Left renal cortex interstitium (tissue), 4 donors: Measurements from ENCODE around the gene IKZF1. TPM values are rescaled to one million over a fixed set of nuclear protein-coding genes. Genes with fewer than 3 reads are reported as not detected.

Experiments
- DNase-seq, 4 donors: peaks; one replicate each; pipeline ENCODE4 v3.0.0-alpha.2; 2013; ENCODE audit warnings: low read depth in 4 of 4, low spot score in 2 of 4, missing footprints in 1 of 4
- polyA plus RNA-seq, 4 donors: library from polyadenylated mRNA; unstranded; fragments of 120-200 nt; gene quantifications; one replicate each; pipeline ENCODE4 v1.2.1, GENCODE V29; 2013; ENCODE audit not compliant: insufficient read length in 4 of 4

Gene IKZF1
- polyA plus RNA-seq, 4 donors = 1.3 to 2.5 (median 1.5) TPM

DNA sequence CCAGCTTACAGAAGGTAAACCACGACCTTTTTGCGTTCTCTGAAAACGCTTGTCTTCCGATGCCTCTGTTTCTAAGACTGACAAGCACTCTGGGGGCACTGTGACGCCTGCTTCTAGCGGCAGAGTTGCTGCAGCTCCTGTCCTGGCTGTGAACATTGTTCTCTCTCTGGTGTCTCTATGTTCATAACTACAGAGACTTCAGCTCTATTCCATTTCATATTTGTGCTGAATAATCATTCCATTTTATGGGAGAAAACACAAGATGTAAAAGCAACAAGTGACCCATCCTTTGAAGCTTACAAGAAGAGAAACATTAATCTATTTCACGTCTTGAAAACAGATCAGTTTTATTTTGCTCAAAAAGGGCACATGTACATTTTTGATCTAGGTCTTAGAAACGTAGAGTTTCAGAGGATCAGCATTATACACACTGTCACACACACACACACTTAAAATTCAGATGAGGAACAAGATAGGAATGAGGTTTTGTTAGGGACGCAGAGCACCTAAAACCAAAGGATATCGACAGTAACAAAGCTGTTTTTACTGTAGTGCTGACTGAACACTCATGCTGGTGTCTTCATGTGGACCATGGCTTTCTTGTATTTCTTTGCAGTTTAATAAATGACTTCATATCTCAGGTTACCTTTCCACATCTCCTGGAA, 3.0 kb downstream of the IKZF1 start:
- DNase-seq = no peak

DNA sequence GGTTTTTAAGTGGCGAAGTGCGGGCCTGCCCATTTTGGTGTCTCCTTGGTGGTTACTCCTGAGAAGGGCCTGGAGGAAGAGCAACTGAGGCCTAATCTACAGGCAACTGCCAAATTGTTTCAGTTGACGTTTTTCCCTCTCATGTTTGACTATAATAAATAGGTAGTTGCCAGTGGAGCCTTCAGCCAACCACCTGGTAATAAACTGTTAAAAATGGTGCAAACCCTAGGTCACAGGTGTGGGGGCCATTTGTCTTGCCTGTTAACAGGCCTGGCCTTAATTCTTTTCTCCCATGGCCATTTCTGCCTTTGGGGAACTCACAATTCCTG, 3.7 kb downstream of the IKZF1 start:
- no peak for DNase-seq

DNA sequence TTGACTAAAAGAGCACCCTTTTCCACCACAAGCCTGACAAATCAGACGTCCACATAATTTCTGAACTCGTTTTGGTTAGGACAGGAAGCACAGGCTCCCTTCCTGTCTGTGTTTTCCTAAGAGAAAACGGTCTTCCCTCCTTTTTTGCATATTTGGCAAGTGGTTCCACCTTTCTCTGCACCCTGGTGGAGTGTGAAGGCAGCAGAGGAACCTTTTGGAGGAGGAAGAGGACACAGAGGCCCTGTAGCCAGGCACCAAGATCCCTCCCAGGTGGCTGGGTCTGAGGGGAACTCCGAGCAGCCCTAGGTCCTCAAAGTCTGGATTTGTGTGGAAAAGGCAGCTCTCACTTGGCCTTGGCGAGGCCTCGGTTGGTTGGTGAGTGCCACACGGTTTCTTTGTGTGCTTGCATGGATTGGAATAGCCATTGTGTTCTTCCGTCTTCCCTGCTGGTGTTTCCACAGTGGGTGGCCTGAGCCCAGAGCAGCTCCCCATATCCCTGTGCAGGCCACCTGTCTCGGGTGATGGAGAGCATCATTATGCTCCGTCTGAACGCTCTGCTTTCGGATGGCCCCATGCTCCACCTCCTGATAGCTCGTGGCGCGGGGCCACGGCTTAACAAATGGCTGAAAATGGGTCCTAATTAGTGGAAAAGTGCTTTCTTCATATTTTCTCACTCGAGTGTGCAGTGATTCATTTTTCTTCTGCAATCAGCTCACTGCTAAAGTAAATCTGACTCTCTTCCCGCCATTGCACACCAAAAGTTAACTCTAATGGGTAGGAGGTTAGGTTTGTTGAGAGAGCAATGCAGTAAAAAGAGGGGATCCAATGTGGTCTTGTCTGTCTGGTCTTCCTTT, 4.2 kb downstream of the IKZF1 start:
- DNase-seq = no peak

DNA sequence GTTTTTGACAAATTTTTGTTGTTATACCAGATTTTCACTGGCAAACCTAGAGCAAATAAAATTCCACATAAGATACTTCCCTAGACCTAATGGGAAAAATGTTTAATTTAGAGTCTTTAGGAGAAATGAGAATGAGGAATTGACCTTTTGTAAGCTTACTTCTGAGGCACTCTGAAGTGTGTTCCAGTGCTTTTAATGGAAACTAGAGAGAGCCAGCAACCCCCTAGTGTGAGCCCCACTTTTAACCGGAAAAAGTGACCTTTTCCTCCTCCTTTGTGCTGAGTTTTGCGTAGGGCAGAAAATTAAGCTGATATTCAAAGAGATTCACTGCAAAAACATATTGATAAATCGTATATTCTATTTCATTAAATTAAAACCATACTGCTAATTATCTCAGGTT, 5.2 kb downstream of the IKZF1 start:
- no peak for DNase-seq

DNA sequence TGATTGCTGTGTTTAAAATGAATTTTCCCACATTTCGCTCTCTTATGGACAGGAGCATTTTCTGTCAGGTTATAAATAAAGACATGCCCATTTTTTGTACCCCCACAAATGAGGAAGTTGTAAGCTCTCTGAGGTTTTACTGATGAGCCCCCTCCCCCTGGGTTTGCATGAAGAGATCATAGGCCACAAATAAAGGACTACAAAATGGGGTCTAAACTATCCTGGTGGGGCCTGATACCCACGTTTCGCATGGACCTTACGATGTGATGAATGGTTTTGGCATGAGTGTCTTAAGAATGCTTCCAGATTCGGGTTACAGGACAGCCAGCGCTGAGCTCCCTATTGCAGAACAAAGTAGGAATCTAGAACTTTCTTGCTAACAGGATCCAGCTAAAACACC, 5.8 kb downstream of the IKZF1 start:
- no peak for DNase-seq

DNA sequence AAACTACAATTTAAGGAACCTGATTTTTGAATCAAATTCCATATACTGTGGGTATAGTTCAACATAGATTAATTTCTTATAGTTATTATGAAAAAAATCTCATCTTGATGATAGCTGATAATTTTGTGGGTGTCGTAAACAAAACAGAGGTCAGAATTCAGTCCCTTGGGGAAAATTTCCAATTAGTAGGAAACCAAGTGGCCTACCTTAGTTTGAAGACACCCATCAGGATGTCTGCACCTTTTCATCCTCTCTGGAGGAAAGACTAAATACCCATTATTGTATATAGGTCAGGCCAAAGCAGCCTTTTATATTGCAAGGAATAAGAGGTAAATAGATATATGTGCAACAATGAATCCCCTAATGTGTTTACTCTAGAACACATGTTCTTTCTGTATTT, 6.4 kb downstream of the IKZF1 start:
- DNase-seq = no peak

DNA sequence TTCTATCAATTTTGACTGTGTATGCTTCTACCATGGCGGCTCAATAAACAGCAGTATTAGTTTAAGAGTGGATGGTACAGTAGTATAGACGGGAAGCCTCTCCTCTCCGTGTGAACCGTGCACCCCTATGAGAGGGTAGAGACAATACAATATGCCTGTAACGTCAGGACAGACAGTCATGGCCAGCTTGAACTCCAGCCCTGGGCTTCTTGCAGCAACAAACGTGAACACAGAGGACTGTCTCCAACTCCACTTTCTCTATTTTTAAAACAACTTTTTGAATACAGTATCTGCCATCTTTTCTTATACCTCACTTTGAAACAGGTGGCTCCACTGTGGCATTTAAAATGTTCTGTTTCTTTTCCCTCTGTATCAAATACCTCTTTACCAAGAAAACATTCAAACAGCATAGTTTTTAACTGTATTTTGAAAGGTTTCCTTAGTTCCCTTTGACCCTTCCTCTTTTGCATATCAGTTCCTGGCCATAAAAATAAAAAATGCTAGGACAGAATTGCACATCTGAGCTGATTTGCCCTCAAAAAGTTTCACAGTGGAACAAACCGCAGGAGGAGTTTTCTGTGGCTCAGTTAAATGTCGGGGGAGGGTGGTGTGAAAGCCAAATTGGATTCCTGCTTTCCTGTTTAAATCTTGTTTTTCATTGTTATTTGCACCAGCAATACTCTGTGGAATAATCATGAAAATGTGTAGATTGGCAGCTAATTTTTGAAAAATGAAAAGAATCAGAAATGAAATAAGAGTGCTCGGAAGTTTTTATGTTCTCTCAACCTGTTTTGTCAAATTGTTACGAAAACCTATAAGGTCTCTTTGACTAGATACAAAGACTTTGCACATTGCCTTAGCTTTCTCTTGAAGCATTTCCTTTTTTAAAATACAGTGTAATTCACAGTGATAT, 8.0 kb downstream of the IKZF1 start:
- no peak for DNase-seq

DNA sequence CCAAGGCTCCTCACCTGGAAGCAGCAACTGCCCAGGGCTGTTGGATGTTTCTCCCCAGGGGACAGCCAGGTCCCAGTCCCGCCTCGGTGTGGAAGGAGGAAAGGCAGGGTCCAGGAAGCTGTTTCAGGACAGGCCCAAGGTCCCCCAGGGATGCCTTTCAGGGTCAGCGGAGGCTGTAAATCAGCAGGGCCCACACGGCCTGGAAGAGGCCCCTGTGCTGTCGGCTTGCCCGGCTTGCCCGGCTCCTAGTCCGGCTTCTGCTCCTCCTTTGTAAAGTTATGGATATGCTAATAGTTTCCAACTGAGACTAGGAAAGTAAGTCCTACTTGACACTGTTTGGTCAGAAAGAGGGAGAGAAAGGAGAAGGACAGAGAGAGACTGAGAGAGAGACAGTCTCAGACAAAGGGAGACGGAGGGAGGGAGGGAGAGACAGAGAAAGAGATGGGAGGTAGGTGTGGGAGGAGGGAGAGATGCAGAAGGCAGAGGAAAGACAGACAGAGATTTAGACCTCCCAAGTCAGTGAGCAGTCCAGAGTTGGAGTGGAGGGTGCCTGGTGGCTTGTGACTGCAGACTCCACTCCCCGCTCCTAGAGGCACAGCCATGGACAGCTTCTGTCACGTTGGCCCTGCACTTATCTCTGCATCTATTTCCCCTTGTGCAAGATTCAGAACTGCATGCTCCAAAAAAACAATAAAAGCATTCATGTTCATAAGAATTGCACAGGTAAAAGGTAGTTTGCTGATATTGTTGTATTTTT, 10.5 kb downstream of the IKZF1 start:
- no peak for DNase-seq

DNA sequence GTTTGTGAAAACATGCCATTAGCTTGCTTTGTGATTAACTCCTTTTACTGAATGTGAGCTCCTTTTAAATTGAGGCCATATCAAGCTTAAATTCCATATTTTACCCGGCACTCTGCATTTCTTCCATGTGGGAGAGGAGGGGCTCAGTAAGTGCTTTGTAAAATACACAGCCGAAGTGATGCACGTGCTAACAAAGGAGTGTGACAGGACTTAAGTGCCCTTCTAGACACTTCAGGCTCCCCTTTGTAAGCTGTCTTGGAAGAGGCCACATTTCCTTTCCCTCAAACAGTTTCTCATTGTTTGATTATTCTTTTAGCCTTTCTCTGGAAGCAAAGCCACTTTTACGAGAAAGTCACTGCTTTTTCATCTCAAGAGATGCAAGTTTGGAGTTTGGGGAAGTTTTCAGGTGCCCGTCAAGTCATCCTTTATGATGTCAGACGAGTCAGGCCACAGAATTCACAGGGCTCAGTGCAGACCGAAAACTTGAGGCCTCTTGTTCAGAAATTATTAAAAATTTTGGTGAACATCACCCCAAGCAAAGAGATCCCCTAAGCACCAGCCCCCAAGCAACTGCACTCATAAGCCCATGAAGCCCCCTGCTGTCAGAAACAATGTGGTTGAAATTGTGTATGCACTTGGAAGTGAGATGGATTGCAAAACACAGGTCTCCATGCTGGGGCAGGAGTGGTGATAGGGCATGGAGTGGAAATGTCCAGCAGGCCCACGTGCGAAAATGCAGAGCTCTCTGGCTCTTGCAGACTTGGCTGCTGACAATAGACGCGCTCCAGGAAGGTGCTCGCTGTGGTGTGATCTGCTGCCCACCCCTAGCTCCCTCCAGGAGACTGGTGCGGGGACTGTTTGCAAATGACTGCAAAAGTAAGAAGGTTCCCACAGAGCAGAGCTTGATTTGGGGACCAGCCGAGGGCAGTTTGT, 11.5 kb downstream of the IKZF1 start:
- no peak for DNase-seq

DNA sequence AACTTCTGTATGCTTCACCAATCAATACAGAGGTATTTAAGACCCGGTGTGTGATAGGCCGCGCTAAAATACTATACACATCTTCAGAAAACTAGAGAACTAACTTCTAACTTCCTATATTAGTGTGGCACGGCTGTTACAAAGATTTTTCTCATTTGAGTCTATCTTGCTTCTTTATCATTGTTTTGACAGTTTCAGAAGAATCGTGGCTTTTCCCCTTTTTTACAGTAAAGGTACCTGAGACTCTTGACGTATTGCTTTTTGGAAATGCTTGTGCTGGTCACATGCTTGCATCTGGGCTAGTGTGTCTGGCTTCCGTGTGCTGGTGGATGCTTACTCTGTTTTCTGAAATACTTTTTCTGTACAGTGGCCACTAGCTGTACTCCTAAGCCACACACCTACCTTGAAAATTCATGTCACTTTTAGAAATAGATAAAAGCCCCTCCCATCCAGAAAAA, 12.7 kb downstream of the IKZF1 start:
- DNase-seq = no peak

DNA sequence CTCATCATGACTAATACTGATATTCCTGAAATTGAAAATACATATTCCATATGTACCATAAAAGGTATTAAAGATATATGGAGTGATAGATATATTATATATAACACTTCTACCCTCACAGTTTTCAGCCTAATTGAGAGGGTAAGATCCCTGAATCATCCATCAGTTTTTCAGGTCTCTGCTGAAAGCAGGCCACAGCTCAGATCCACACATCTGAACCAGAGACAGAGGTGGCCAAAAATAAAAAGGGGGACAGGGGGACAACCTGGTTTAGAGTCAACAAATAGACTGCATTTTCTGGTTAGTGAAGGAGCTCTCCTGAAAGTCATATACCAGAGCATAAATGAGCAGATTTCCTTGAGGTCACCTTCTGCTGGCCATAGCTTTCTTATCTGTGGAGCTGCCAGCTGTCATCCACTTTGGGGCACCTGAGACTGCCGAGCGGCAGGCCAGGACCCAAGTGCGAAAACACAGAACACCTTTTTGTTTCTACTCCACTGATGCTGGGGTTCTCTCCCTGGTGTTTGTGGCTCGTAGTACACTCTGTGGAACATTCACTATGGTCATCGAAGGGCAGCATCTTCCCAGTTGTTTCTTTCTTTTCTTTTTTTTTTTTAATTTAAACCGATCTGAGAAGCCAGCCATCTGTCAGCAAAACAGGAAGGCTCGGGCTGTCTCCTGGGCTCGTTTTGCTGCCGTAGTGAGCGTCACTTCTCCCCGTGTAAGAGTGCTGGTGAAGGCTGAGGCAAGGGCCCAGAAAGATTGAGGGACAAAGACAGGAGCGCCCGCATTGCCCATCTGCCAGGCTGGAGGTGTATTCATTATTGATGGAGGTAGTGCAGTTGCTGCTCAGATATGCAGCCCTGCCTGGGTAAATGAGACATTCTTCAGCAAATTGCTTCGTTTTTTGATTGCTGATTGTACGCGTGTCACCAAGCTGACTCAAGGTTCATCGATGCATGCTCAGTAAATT, 13.5 kb downstream of the IKZF1 start:
- DNase-seq = no peak

DNA sequence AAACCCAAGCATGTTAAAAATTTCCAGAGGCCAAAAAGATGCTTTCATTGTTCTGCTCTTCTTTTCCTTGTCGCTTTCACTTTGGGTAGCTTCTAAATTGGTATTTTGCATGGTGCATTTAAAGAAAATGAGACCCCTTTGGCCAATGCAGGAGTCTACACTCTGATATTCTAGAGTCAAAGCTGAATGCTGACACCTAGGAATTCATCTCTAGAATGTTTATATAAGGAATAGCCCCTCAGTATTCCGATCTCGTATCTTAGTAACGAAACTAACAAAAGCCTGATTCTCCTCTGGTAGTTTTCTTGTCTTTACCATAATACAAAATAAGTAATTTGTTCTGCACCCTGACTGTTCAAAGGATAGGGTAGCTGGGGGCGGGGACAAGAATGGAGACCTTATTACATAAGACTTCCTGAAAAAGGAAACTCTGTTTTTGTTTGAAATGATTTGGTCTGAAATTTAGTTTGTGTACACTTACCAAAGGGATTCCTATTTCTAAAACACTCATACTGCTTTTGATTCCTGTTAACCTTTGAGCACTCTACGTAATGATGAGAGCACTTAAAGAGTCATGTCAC, 17.1 kb downstream of the IKZF1 start:
- DNase-seq = no peak

DNA sequence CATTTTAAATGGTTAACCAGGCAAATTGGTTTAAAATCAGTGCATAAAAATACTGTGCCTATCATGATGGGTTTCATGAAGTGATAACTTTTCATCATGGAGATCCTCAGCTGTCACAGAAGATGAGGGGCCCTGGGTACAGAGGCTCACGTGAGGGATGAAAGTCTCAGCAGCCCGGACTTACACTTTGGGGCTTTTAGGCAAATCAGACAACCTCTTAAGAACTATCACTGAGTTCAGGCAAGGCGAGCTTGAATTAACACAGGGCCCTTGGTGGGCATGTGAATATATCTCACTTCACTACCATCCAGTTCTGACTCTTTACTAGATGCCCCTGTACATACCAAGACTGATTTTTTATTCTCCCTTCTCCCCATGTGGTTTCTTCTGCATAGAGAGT, 19.6 kb downstream of the IKZF1 start:
- no peak for DNase-seq

DNA sequence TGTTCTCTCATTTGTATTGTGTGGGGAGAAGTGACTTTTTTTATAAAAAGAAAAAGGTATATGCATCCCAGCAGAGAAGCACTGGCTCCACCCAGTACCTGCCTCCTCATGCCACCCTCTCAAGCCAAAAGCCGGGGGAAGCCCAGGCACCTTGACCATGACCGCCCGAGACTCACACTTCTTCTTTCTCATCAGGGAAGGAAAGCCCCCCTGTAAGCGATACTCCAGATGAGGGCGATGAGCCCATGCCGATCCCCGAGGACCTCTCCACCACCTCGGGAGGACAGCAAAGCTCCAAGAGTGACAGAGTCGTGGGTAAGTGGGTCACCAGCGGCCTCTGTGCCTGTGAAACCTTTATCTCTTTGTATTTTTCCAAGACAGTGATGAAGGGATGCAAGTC, 22.9 kb downstream of the IKZF1 start:
- no peak for DNase-seq

DNA sequence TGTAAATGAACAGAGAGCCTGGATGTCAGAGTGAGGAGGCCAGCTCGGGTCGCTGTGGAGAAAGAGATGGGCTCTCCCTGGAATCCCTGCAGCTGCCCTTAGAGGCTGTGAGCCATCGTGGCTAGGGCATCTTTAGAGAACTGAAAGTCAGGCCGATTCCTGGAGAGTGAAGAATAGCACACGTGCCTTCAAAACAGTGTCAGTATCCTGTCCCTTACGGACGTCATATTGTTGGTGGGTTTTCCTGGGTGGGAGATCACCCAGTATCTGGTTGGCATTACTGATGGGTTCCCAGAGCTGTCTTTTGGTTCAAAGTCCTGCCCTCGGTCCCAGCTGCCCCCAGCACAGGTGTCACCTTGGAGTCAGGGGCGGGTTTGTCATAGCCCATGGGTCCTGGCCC, 25.3 kb downstream of the IKZF1 start:
- no peak for DNase-seq

DNA sequence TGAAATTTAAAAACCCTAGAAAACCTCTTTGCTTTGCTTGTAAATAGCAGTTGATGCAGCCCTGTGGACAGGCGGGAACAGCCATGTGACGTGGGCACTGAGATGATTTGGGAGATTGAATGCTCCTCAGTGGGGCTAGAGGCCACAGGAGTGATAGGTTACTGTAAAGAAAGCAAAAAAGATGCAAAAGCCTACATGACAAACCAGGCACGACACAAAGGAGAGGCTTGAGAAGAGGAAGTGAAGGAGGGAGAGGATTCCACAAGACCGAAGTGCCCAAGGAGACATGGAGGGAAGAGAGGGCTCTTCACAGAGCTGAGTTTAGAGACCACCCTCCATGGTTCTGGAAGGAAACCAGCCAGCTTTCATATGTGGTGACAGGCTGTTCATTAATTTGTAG, 25.7 kb downstream of the IKZF1 start:
- no peak for DNase-seq

DNA sequence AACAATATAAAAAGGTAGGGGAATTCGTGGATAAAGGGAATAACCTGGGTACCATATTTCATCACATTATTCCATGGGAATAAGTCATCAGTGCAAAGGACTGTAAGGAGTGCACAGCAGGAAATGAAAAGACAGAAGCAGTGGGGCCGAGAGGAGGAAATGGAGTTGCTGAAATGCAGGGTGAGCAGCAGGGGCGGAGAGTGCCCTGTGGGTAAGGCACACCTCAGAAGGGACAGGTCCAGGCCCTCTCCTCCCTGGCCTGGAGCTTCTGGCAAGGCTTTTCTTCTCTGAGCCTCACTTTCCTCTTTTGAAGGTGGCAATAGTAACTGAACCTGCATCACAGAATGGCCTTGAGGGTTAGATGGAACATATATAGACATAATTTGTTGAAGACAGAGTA, 26.2 kb downstream of the IKZF1 start:
- DNase-seq = no peak
